ENCODE data around the gene BHLHA9. TPM values are rescaled to one million over a fixed set of nuclear protein-coding genes. Genes with fewer than 3 reads are reported as not detected.
"Not testable (repeated sequence)": the region's sequence is repeated elsewhere in the genome, so short reads cannot be mapped to it uniquely, and the experiment has no call there.

The BHLHA9 gene
- polyA plus RNA-seq, 3 donors = not detected

DNA sequence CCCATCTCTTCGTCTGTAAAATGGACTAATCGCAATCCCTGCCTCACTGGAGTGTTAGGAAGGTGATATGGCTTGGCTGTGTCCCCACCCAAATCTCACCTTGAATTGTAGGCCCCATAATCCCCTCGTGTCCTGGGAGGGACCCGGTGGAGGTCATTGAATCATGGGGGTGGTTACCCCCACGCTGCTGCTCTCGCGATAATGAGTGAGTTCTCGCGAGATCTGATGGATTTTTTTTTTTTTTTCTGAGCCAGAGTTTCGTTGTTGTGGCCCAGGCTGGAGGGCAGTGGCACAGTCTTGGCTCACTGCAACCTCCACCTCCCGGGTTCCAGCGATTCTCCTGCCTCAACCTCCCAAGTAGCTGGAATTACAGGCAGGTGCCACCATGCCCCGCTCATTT is 20.4 kb downstream of the BHLHA9 start:
- no peak for DNase-seq (ENCODE audit: extremely low read depth in 1 of 11, low read depth in 9 of 11, low spot score in 4 of 11)

DNA sequence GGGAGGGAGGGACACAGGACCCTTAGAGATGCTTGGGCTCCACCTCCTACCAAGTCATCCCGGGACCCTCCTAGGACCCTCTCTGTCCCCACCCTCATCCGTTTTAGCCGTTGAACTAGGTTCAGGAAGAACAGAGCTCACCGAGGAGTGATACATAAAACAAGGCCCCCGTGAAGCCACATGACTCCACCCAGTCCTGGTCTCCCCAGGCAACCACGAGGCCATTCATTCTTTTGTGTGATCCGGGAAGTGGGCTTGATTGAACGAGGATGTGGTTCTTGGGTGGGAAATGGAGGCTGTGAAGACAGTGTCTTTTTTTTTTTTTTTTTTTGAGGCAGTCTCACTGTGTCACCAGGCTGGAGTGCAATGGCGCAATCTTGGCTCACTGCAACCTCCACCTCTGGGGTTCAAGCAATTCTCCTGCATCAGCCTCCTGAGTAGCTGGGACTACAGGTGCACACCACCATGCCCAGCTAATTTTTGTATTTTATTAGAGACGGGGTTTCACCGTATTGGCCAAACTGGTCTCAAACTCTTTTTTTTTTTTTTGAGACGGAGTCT is 24.0 kb downstream of the BHLHA9 start:
- no peak for DNase-seq (ENCODE audit: extremely low read depth in 1 of 11, low read depth in 9 of 11, low spot score in 4 of 11)

- DNase-seq (ENCODE audit: extremely low read depth in 1 of 11, low read depth in 9 of 11, low spot score in 4 of 11) = peak in 2 of 11 donors; percentile 28 to 37
Measured at GRCh38 chr17:1298606-1299005, 28.4 kb downstream of the BHLHA9 start.

GRCh38 chr17:1299552-1300370 is 29.5 kb downstream of the BHLHA9 start:
- DNase-seq (ENCODE audit: extremely low read depth in 1 of 11, low read depth in 9 of 11, low spot score in 4 of 11) = no peak

DNA sequence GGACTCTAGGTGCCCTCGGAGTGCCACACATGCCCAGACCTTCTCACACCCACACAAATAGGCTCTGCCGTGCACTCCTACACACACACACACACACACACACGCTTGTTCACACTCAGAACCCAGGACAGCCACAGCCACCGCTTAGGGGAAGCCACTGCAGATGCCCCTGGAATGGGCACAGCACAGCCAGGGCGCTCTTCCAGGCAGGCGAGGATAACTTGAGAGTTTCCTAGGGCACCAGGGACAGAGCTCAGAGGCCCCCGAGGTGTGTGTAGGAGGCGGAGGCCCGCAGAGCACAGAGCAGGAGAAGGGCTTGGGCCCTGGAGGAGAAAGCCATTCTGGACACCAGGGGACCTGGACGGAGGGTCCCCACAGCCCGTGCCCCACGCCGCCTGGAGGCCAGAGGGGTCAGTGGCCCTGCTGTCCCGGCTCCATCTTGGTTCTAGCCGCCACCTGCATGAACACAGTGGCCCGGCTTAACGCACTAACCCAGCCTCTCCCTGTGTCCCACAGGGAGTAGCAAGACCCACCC is 30.2 kb downstream of the BHLHA9 start:
- no peak for DNase-seq (ENCODE audit: extremely low read depth in 1 of 11, low read depth in 9 of 11, low spot score in 4 of 11)

DNA sequence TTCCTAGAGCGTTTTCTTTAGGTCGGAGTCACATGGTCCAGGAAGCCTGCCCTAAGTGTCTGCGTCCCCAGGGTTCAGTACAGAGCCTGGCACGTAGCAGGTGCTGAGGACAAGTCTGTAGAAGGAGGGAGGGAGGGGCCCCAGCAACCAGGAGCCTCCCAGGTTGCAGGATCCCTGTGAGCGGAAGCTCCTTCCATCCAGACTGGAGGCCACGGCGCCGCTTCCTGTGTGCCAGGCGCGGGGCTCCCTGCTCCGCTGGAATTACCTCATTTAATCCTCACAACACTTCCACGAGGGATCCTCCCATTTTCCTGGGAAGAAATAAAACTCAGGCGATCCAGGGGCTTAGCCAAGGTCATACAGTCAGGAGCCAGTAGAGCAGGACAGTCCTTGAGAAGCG is 31.3 kb downstream of the BHLHA9 start:
- DNase-seq (ENCODE audit: extremely low read depth in 1 of 11, low read depth in 9 of 11, low spot score in 4 of 11) = no peak

GRCh38 chr17:1302761-1303160 is 32.5 kb downstream of the BHLHA9 start:
- DNase-seq (ENCODE audit: extremely low read depth in 1 of 11, low read depth in 9 of 11, low spot score in 4 of 11) = no peak

GRCh38 chr17:1304522-1304921 is 34.3 kb downstream of the BHLHA9 start:
- DNase-seq (ENCODE audit: extremely low read depth in 1 of 11, low read depth in 9 of 11, low spot score in 4 of 11) = no peak

DNA sequence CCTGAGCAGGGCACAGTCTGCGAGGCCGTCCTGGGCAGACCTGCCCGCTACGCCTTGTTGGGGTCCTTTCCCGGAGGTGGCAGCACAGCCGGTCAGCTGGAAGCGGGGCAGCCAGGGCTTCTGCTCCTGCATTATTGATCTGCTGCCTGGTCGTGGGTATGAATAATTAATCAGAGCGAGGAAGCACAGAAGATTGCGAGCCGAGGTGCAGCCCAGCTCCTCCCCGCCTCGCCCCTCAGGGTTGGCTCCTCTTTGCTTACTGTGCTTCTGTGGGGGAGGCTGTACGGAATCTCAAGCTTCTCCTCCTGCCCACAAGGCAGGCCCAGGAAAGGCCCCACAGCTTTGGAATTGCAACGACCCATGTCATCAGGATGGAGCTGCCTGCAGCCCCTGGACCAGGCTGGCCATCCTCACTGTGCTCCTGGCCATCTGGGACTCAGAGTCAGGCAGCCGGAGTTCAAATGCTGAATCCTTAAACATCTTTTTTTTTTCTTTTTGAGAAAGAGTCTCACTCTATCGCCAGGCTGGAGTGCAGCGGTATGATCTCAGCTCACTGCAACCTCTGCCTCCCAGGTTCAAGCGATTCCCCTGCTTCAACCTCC is 34.8 kb downstream of the BHLHA9 start:
- DNase-seq (ENCODE audit: extremely low read depth in 1 of 11, low read depth in 9 of 11, low spot score in 4 of 11) = no peak

GRCh38 chr17:1307829-1308228 is 37.6 kb downstream of the BHLHA9 start:
- DNase-seq (ENCODE audit: extremely low read depth in 1 of 11, low read depth in 9 of 11, low spot score in 4 of 11) = not testable (repeated sequence)

GRCh38 chr17:1312261-1312870 is 42.1 kb downstream of the BHLHA9 start:
- no peak for DNase-seq (ENCODE audit: extremely low read depth in 1 of 11, low read depth in 9 of 11, low spot score in 4 of 11)

- no peak for DNase-seq (ENCODE audit: extremely low read depth in 1 of 11, low read depth in 9 of 11, low spot score in 4 of 11)
Measured at GRCh38 chr17:1313270-1314005, 43.2 kb downstream of the BHLHA9 start.

- DNase-seq (ENCODE audit: extremely low read depth in 1 of 11, low read depth in 9 of 11, low spot score in 4 of 11) = no peak
Measured at GRCh38 chr17:1315409-1315808, 45.2 kb downstream of the BHLHA9 start.

DNA sequence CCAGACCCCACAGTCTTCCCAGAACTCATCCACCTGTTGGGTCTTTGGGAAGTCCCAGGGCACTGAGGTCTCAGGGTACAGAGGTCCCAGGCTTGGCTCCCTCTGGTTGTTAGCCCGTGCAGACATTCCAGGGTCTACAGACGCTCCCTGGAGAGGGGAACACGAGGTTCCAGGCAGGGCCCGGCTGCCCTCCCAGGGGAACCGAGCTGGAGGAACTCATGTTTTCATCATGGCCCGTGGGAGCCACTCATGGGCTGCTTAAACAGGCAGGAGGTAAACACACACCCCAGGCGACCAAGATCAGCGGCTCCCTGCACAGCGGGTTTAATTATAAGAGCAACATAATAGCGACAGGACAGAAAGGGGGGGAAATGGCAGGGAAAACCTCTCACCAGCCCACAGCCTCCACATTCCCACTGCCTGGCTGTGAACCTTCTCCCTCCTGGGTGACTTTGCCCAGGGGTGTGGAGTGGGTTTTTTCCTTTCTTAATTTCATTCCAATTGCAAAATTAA is 45.7 kb downstream of the BHLHA9 start:
- DNase-seq (ENCODE audit: extremely low read depth in 1 of 11, low read depth in 9 of 11, low spot score in 4 of 11) = no peak

Other genes starting within 250 kb of the BHLHA9 start
- 10 to 100 TPM; 57.1 to 65.6 (median 58.5) TPM for gene ABR, start 90.5 kb upstream of the BHLHA9 start, polyA plus RNA-seq (ENCODE audit: insufficient read length in 3 of 3)
- gene TRARG1, start 9.2 kb downstream of the BHLHA9 start, polyA plus RNA-seq (ENCODE audit: insufficient read length in 3 of 3) = not detected
- gene YWHAE, start 129.8 kb downstream of the BHLHA9 start, polyA plus RNA-seq (ENCODE audit: insufficient read length in 3 of 3) = 1,000 to 10,000 TPM in 2 of 3 donors, 100 to 1,000 TPM in 1; 895 to 1,204 (median 1,099) TPM
- gene CRK, start 185.8 kb downstream of the BHLHA9 start, polyA plus RNA-seq (ENCODE audit: insufficient read length in 3 of 3) = 10 to 100 TPM; 55.6 to 63.7 (median 60.4) TPM
- 10 to 100 TPM; 52.4 to 81.2 (median 68.2) TPM for gene MYO1C, start 222.2 kb downstream of the BHLHA9 start, polyA plus RNA-seq (ENCODE audit: insufficient read length in 3 of 3)
- 10 to 100 TPM; 17.3 to 25.1 (median 19.1) TPM for gene INPP5K, start 246.2 kb downstream of the BHLHA9 start, polyA plus RNA-seq (ENCODE audit: insufficient read length in 3 of 3)

Measured in renal cortex interstitium (tissue), 11 donors.